NCI-H2107 treated with DMSO at 0.1 percent for 48 hours (cell line): ENCODE results near the gene MAP7D1.
"Not testable (repeated sequence)": the region's sequence is repeated elsewhere in the genome, so short reads cannot be mapped to it uniquely, and the experiment has no call there.

Source experiments
- DNase-seq: peaks from one replicate; lab custom pipeline; 2025; ENCODE audit not compliant: unreplicated experiment; lab: John Stamatoyannopoulos, UW

MAP7D1 gene

DNA sequence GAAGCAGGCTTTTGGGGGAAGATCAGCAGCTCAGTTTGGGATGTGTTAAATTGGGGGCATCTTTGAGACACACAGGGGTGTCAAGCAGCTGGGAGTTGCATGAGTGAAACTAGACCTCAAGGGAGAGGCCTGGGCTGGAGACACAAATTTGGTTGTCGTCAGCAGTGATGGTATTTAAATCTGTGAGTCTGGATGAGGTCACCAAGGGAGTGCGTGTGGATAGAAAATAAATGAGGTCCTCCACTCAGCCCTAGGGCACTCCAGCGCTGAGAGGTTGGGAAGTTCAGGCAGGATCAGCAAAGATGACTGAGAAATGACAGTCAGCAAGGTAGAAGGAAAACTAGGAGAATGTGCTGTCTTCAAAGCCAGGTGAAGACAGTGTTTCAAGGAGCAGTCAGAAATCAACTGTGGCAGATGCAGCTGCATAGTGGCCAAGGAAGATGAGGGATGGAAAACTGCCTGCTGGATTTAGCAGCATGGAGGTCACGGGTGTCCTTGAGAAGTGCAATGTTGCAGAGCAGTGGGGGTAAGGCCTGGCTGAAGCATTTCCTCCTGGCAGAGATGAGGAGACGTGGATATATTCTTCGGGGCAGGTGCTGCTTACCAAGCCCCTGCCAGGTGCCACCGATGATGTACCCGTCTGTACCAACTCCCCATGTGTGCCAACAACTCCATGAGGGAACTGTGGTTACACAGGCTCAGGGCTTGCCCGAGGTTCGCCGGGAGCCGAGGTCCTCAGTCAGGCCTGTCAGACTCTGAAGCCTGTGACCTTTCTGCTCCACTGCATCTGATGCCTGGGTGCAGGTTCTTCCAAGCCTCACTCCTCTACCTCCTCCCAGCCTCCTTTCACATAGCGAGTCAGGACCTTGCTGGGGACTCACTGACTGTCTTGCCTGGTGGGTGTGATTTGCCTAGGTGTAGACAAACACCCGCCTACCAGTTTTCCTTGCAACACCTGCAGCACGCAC lies 11.3 kb downstream of the MAP7D1 start:
- no peak for DNase-seq

- DNase-seq: no peak
Measured at GRCh38 chr1:36168514-36168913, 12.6 kb downstream of the MAP7D1 start.

GRCh38 chr1:36170643-36171412 lies 14.9 kb downstream of the MAP7D1 start:
- no peak for DNase-seq

DNA sequence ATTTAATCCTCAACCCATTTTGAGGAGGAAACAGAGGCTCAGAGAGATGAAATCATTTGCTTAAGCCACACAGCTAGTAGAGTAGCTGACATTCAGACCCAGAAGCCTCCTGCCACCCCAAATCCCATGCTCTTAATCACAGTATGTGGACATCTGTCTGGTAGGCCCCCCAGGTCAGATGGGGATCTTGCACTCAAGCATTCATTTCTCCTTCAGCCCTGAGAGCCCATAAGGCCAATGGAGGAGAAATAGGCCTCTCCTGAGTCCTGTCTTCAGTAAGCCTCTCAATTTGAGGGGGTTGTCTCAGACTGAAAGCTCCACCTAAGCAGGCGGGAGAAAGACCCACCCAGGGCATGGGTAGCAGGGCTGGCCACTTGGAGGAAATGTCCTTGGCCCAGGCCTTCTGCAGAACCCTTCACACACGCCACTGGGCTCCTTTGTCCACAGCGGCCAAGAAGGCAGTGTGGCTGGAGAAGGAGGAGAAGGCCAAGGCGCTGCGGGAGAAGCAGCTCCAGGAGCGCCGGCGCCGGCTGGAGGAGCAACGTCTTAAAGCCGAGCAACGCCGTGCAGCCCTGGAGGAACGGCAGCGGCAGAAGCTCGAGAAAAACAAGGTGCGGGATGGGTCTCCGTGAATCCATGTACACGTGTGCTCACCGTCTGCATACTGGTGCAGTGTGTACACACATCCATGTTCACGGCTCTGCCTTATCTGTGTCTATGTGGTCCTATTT lies 16.2 kb downstream of the MAP7D1 start:
- DNase-seq: no peak

- no peak for DNase-seq
Measured at GRCh38 chr1:36172983-36173382, 17.0 kb downstream of the MAP7D1 start.

DNA sequence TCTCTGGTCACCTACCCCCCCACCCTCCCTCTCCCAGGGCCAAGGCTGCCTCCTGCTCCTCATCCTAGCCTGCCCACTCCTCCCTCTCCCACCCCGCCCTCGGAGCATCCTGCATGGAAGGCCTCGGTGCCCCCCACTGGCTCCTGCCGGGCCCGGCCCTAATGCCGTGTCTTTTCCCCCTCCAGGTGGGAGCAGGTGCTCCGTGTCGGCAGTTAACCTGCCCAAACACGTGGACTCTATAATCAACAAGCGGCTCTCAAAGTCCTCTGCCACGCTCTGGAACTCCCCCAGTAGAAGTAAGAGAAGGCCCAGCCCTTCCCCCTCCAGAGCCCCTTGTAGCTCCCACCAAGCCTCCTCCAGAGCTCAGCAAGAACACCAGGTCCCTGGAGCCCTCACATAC lies 18.8 kb downstream of the MAP7D1 start:
- DNase-seq: peak; percentile 82

DNA sequence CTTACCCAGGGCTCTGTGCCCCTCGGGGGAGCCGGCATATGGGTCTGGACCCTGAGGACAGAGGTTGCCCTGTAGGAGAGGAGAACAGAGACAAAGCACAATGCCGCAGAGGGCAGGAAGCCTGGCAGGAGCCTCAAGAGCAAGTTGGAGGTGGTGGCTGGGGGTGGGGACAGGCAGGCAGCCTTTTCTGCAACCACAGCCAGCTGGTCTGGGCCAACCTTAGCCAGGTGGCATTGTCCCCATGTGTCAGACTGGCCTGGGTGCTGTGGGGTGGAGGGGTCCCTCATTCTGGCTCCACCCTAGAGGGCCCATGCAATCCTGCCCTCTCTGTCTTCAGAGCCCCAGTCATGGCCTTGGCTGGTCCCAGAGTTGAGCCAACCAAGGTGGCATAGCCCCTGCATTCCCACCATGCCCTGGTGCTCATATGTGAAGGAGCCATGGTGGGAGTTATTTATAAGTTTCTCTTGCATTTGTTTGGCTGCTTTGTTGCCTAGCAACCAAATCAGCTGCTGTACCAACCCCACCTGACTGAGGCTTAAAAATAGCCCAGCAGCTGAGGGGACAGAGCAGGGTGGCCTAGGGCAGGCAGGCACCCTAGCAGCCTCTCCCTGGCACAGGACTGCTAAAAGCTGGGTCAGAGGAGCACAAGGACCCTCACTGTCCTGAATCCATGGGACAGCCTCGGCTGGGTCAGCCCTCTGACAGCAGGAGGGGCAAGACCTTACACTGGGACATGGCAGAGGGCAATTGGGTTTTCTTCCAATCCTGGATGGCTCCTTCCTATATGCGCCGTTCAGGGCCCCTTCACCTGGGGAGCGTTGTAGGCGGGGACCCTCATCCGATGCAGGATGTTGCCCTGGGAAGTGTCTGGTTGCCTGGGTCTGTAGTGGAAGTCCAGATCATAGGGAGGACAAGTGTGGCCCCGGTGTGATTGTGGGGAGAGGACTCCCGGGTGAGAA lies 19.5 kb downstream of the MAP7D1 start:
- peak; percentile 81 for DNase-seq

GRCh38 chr1:36176106-36176949 lies 20.4 kb downstream of the MAP7D1 start:
- no peak for DNase-seq

DNA sequence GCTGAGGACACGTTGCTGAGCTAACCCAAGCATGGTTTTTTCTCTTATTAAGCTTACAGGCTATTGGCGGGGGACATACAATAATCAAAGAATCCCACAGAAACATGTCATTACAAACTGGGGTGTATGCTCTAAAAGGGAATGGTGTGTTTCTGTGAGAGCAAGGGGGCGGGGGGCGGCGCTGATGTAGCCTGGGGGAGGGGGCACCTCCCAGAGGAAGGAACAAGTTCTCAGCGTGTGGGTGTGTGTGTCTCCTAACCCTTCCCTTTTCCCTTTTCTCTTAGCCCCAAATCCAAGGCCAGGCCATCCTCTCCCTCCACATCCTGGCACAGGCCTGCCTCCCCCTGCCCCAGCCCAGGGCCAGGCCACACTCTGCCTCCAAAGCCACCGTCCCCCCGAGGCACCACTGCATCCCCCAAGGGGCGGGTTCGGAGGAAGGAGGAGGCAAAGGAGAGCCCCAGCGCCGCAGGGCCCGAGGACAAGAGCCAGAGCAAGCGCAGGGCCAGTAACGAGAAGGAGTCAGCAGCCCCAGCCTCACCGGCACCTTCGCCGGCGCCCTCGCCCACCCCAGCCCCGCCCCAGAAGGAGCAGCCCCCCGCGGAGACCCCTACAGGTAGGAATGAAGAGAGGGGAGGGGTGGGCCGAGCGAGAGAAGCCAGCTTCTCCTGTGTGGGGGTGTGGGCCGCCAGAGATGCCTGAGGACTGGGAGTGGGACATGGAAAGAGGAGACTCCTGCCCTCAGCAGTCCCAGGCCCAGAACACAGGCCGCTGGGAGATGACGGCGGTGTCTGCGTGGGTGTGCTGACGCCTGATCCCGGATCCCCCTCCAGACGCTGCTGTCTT lies 21.9 kb downstream of the MAP7D1 start:
- DNase-seq: no peak

GRCh38 chr1:36178471-36179219 lies 22.7 kb downstream of the MAP7D1 start:
- no peak for DNase-seq

GRCh38 chr1:36179220-36179600 lies 23.2 kb downstream of the MAP7D1 start:
- no peak for DNase-seq

GRCh38 chr1:36182734-36183133 lies 26.8 kb downstream of the MAP7D1 start:
- peak; percentile 72 for DNase-seq

DNA sequence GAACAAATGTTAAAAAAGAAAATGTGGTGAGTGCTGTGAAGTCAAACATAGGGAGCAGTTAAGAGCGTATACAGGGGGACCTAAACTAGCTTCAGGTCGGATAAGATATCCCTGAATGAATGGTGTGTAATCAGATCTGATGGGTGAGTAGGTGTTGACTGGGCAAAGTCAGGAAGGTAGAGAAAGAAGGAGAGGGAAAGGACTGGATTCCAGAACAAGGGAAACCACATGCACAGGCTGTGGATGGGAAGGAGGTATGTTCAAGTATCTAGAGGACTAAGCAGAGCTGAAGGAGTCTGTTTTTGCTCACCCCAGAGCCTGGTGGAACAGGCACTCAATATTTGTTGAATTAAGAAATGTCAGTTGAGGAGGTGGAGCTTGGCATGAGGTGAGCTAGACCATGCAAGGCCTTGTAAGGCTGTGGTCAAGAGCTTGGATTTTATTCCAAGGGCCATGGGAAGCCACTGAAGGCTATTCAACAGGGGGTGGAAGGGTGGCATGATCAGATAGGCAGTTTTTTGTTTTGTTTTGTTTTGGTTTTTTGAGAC lies 27.4 kb downstream of the MAP7D1 start:
- DNase-seq: peak; percentile 72

GRCh38 chr1:36187800-36188593 lies 32.0 kb downstream of the MAP7D1 start:
- peak; percentile 71 for DNase-seq

- not testable (repeated sequence) for DNase-seq
Measured at GRCh38 chr1:36196805-36197204, 40.8 kb downstream of the MAP7D1 start.

GRCh38 chr1:36198641-36199040 lies 42.7 kb downstream of the MAP7D1 start:
- DNase-seq: no peak
